Measurements from ENCODE around the gene TPH2. TPM values are rescaled to one million over a fixed set of nuclear protein-coding genes. Genes with fewer than 3 reads are reported as not detected.

TPH2 gene
- total RNA-seq, 1 experiment from 2014 or later: 0.66 TPM

DNA sequence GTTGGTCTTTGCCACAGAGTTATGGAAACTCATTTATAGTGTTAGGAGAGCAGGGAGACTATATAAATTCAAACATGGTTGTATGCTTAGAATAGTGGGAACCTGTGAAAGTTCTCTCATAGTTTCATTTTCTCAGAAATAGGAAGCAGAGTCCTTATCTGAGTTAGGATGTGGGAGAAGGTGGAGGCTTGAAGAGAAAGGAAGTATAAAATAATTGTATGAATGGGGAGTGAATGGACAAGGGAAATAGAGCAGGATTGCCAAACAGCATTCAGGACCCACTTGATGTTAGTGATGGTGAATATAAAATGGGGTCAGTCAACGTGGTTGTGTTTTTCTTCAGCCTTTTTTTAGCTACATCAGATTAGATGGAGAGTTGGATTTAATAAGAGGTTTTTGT is 34.0 kb upstream of the TPH2 start:
- Histone ChIP-seq H2BK12ac (ENCODE audit: insufficient read length, low read depth, low read length) (no peak overlapping the region), H3K14ac (ENCODE audit: insufficient read depth, low read length) (no peak overlapping the region), H3K79me1 (ENCODE audit: insufficient read depth, low read depth, low read length, poor library complexity, severe bottlenecking) (no peaks in the 10 kb centered on the region), H3K4ac (ENCODE audit: low read depth, low read length) (no peak overlapping the region), H2BK20ac (ENCODE audit: low read depth, low read length, poor library complexity, severe bottlenecking) (no peak overlapping the region), H2BK120ac (ENCODE audit: low read depth, low read length, poor library complexity, severe bottlenecking) (no peak overlapping the region), H3K9me3 (ENCODE audit: control insufficient read depth, low read depth, low read length) (no peaks in the 10 kb centered on the region), H2BK15ac (ENCODE audit: low read depth, low read length) (no peak overlapping the region), H2AK5ac (ENCODE audit: insufficient read length, low read length) (no peak overlapping the region), H3K56ac (ENCODE audit: insufficient read length, low read depth, low read length) (no peak overlapping the region), H3K4me2 (ENCODE audit: insufficient read depth, insufficient read length, low read length) (no peak overlapping the region), H4K5ac (ENCODE audit: insufficient read length, low read depth, low read length) (no peak overlapping the region), H2BK5ac (ENCODE audit: insufficient read length, low read length) (no peak overlapping the region), H4K20me1 (ENCODE audit: control insufficient read depth, insufficient read depth, insufficient read length) (no peaks in the 10 kb centered on the region), H3K27me3 (ENCODE audit: insufficient read depth, low read length) (no peaks in the 10 kb centered on the region), H3K27ac (ENCODE audit: insufficient read length, low read depth, low read length) (no peak overlapping the region), H2AFZ (ENCODE audit: low read length) (no peak overlapping the region), H3K23me2 (ENCODE audit: insufficient read length, low read depth, low read length, poor library complexity, severe bottlenecking) (no peaks in the 10 kb centered on the region), H4K8ac (replicated peaks; ENCODE audit: insufficient read length, low read depth, low read length) (no peak overlapping the region), H3K4me1 (ENCODE audit: insufficient read depth, low read length) (no peaks in the 10 kb centered on the region), H3K23ac (ENCODE audit: insufficient read length, low read depth, low read length) (no peak overlapping the region), H3K18ac (ENCODE audit: insufficient read length, low read depth, low read length) (no peak overlapping the region), H3K79me2 (ENCODE audit: insufficient read depth, low read length) (no peaks in the 10 kb centered on the region), H4K91ac (ENCODE audit: insufficient read length, low read depth, low read length) (no peak overlapping the region), H3K9ac (ENCODE audit: extremely low read depth, insufficient read length, low read length) (no peak overlapping the region), H3T11ph (ENCODE audit: low read length) (no peak overlapping the region)
- no peak for DNase-seq
- H3K9me3 Mint-ChIP-seq: 0 out of 5 replicates have a peak, but pooled peaks cover 0 to 3% of the 10 kb centered on the region in 2 experiments
- no peaks in the 10 kb centered on the region for H3K4me1 Mint-ChIP-seq
- H3K36me3 Mint-ChIP-seq (ENCODE audit: insufficient read depth in 1 of 3, low read depth in 3 of 3): peaks cover 14 to 52% (median 45%) of the 10 kb centered on the region in 3 experiments; a peak in 6 of 7 replicates
- WGBS (ENCODE audit: extremely low coverage, insufficient read length, low lambda C conversion rate): no CpG with 5 or more reads among the region's 1 CpG
- H3K27me3 Mint-ChIP-seq (ENCODE audit: low read depth): no peaks in the 10 kb centered on the region
- H3K4me3 Mint-ChIP-seq: no peak overlapping the region
- no peak for TF ChIP-seq CTCF (conservative IDR thresholded peaks at IDR 0.05)
- H3K27ac Mint-ChIP-seq: no peak overlapping the region; a peak in 1 of 7 replicates

Data from H9 (cell line).